ENCODE data around the gene UBL5.

Gene UBL5

DNA sequence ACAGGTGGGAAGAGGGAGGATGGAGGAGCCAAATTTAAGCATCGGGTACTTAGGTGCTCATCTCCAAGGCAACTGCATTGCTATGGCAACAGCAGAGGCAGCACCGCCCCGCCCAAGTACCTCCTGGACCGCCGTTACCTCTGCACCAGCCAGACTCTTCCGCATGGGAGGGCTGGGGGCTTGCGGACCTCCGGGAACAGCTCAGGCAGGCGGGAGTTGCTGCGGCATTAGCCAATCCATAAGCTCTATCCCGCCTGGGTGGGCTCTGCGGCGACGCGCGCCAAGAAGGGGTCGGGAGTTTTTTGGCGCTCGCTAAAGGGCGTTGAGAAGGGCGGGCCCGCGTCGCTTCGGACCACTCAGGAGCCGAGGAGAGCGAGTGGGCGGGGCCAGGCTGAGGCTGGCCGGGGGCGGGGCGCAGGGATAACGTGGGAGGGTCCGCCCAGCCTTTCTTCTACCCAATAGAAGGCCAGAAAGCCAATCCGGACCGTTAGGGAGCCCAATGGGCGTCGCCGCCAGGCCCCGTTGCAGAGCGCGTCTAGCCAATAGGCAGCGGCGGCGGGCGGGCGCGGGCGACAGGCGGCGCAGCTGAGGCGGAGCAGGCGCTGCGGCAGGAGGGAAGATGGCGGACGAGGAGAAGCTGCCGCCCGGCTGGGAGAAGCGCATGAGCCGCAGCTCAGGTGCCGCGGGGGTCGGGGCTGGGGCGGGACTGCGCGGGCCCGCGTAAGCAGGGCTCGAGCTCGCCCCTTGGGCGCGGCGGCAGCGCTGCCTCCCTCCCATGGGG is 7.2 kb downstream of the UBL5 start, which contains the start of gene PIN1:
PIN1 (plus strand) TSS at position 593 of the 781 bp plus-strand sequence; CDS start at position 620, 27 bp downstream.
- Histone ChIP-seq H2AK5ac (ENCODE audit: low read length, severe bottlenecking) (no peak within 1 kb of the TSS), H3K4me2 (ENCODE audit: low read length, poor library complexity, severe bottlenecking) (peak within 1 kb of the TSS; percentile 88), H2BK5ac (ENCODE audit: low read depth, low read length, poor library complexity, severe bottlenecking) (no peak within 1 kb of the TSS), H3K4ac (ENCODE audit: low read depth in 1 of 2, low read length in 2 of 2) (peak within 1 kb of the TSS; percentile 1 to 15), H4K91ac (ENCODE audit: low read length) (no peak within 1 kb of the TSS), H3K27me3 (ENCODE audit: control insufficient read depth in 1 of 2, insufficient read depth in 1 of 2, low read length in 2 of 2) (no peaks in the 10 kb centered on the region), H3K23ac (ENCODE audit: low read length in 2 of 2) (peak within 1 kb of the TSS in 1 of 2 experiments; percentile 31), H2BK12ac (ENCODE audit: low read length in 2 of 2) (peak within 1 kb of the TSS in 1 of 2 experiments; percentile 8), H2AFZ (ENCODE audit: low read depth, low read length) (peak within 1 kb of the TSS; percentile 68), H3K4me3 (ENCODE audit: insufficient read depth in 1 of 2, low read depth in 1 of 2, low read length in 2 of 2) (peak within 1 kb of the TSS; percentile 88 to 99), H3K79me1 (replicated peaks; ENCODE audit: low read length, poor library complexity, severe bottlenecking) (peaks cover 34% of the 10 kb centered on the region), H3K9ac (ENCODE audit: low read length) (peak within 1 kb of the TSS; percentile 93), H3K9me3 (ENCODE audit: control insufficient read depth, low read length) (no peaks in the 10 kb centered on the region), H3K14ac (ENCODE audit: low read length in 2 of 2) (no peak within 1 kb of the TSS), H3K27ac (ENCODE audit: low read length, poor library complexity, severe bottlenecking) (no peak within 1 kb of the TSS), H2BK120ac (ENCODE audit: low read depth, low read length) (peak within 1 kb of the TSS; percentile 66), H4K8ac (ENCODE audit: low read length) (peak within 1 kb of the TSS; percentile 35), H2BK15ac (ENCODE audit: low read depth, poor library complexity, severe bottlenecking) (no peak within 1 kb of the TSS), H3K36me3 (ENCODE audit: control insufficient read depth in 1 of 2, insufficient read depth in 2 of 2, low read depth in 1 of 2, low read length in 2 of 2) (peaks cover 30 to 33% of the 10 kb centered on the region in 2 experiments), H3K4me1 (ENCODE audit: control insufficient read depth, insufficient read depth, low read depth, low read length) (peaks cover 8% of the 10 kb centered on the region), H3K18ac (ENCODE audit: low read depth in 1 of 2, low read length in 2 of 2) (peak within 1 kb of the TSS; percentile 67 to 82)
- peak; percentile 99 for DNase-seq
- under 1% methylated on average over 61 of the region's 73 CpGs for WGBS

DNA sequence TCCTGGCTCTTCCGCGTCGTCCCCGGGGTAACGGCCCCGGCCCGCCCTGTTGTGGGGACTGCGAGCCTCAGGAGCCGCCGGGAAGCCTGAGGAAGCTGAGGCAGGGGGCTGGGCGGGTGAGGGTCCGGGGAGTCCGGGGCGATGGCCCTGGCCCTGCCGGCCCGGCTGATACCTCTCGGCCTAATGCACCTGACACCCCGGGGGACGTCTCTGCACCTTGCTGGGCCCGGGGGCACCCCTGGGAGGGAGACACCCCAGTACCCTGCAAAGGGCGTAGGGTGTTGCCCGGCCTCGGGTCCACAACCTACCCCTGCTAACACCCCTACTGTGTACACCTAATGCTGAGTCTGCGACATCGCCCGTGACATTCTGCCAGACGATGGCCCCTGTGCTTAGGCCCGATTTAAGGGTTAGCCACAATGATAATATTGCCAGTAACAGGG is 7.8 kb downstream of the UBL5 start:
- Histone ChIP-seq H4K91ac (ENCODE audit: low read length) (no peak overlapping the region), H3K36me3 (ENCODE audit: control insufficient read depth in 1 of 2, insufficient read depth in 2 of 2, low read depth in 1 of 2, low read length in 2 of 2) (peaks cover 29 to 33% of the 10 kb centered on the region in 2 experiments), H3K27me3 (ENCODE audit: control insufficient read depth in 1 of 2, insufficient read depth in 1 of 2, low read length in 2 of 2) (no peaks in the 10 kb centered on the region), H3K4me2 (ENCODE audit: low read length, poor library complexity, severe bottlenecking) (peak overlapping the region; percentile 49), H3K4me1 (ENCODE audit: control insufficient read depth, insufficient read depth, low read depth, low read length) (peaks cover 8% of the 10 kb centered on the region), H2BK120ac (ENCODE audit: low read depth, low read length) (peak overlapping the region; percentile 66), H3K4me3 (ENCODE audit: insufficient read depth in 1 of 2, low read depth in 1 of 2, low read length in 2 of 2) (peak overlapping the region; percentile 88 to 99), H3K27ac (ENCODE audit: low read length, poor library complexity, severe bottlenecking) (no peak overlapping the region), H3K23ac (ENCODE audit: low read length in 2 of 2) (peak overlapping the region in 1 of 2 experiments; percentile 31), H3K9me3 (ENCODE audit: control insufficient read depth, low read length) (no peaks in the 10 kb centered on the region), H3K18ac (ENCODE audit: low read depth in 1 of 2, low read length in 2 of 2) (peak overlapping the region; percentile 67 to 82), H2BK5ac (ENCODE audit: low read depth, low read length, poor library complexity, severe bottlenecking) (no peak overlapping the region), H2BK15ac (ENCODE audit: low read depth, poor library complexity, severe bottlenecking) (no peak overlapping the region), H3K4ac (ENCODE audit: low read depth in 1 of 2, low read length in 2 of 2) (peak overlapping the region; percentile 1 to 15), H2AFZ (ENCODE audit: low read depth, low read length) (peak overlapping the region; percentile 68), H4K8ac (ENCODE audit: low read length) (peak overlapping the region; percentile 35), H2AK5ac (ENCODE audit: low read length, severe bottlenecking) (no peak overlapping the region), H3K79me1 (replicated peaks; ENCODE audit: low read length, poor library complexity, severe bottlenecking) (peaks cover 35% of the 10 kb centered on the region), H2BK12ac (ENCODE audit: low read length in 2 of 2) (no peak overlapping the region), H3K14ac (ENCODE audit: low read length in 2 of 2) (no peak overlapping the region), H3K9ac (ENCODE audit: low read length) (peak overlapping the region; percentile 93)
- 4% methylated on average over 23 of the region's 28 CpGs for WGBS
- DNase-seq = no peak

DNA sequence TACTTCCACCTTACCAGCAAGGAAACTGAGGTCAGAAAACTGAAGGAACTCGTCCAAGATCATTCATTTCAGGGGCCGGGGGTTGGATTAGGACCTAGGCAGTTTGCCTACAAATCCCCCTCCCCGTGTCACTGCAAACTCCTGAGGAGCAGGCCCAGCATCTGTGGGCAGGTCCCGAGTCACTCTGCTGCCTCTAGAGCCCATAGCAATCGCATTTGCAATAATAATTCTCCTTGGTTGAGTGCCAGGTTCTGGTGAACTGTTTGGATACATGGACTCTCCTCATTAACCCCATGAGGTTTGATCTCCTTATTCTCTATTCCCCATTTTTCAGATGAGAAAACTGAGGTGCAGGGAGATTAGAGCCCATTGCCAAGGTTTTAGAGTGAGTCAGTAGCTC is 8.3 kb downstream of the UBL5 start:
- H3K4ac ChIP-seq (ENCODE audit: low read depth in 1 of 2, low read length in 2 of 2) = no peak overlapping the region
- no peak overlapping the region for H2BK12ac ChIP-seq (ENCODE audit: low read length in 2 of 2)
- H3K9me3 ChIP-seq (ENCODE audit: control insufficient read depth, low read length) = no peaks in the 10 kb centered on the region
- no peak overlapping the region for H2AK5ac ChIP-seq (ENCODE audit: low read length, severe bottlenecking)
- H3K27ac ChIP-seq (ENCODE audit: low read length, poor library complexity, severe bottlenecking) = no peak overlapping the region
- no peaks in the 10 kb centered on the region for H3K27me3 ChIP-seq (ENCODE audit: control insufficient read depth in 1 of 2, insufficient read depth in 1 of 2, low read length in 2 of 2)
- peaks cover 8% of the 10 kb centered on the region for H3K4me1 ChIP-seq (ENCODE audit: control insufficient read depth, insufficient read depth, low read depth, low read length)
- H2AFZ ChIP-seq (ENCODE audit: low read depth, low read length) = no peak overlapping the region
- peaks cover 37% of the 10 kb centered on the region for H3K79me1 ChIP-seq (replicated peaks; ENCODE audit: low read length, poor library complexity, severe bottlenecking)
- H2BK5ac ChIP-seq (ENCODE audit: low read depth, low read length, poor library complexity, severe bottlenecking) = no peak overlapping the region
- no peak overlapping the region for H4K8ac ChIP-seq (ENCODE audit: low read length)
- peak overlapping the region in 1 of 2 experiments; percentile 99 for H3K4me3 ChIP-seq (ENCODE audit: insufficient read depth in 1 of 2, low read depth in 1 of 2, low read length in 2 of 2)
- no peak overlapping the region for H3K18ac ChIP-seq (ENCODE audit: low read depth in 1 of 2, low read length in 2 of 2)
- peaks cover 29 to 36% of the 10 kb centered on the region in 2 experiments for H3K36me3 ChIP-seq (ENCODE audit: control insufficient read depth in 1 of 2, insufficient read depth in 2 of 2, low read depth in 1 of 2, low read length in 2 of 2)
- H3K14ac ChIP-seq (ENCODE audit: low read length in 2 of 2) = no peak overlapping the region
- H3K23ac ChIP-seq (ENCODE audit: low read length in 2 of 2) = no peak overlapping the region
- 35% methylated on average over 3 of the region's 5 CpGs for WGBS
- peak overlapping the region; percentile 93 for H3K9ac ChIP-seq (ENCODE audit: low read length)
- no peak overlapping the region for H4K91ac ChIP-seq (ENCODE audit: low read length)
- H2BK15ac ChIP-seq (ENCODE audit: low read depth, poor library complexity, severe bottlenecking) = no peak overlapping the region
- H3K4me2 ChIP-seq (ENCODE audit: low read length, poor library complexity, severe bottlenecking) = peak overlapping the region; percentile 49
- peak; percentile 44 for DNase-seq
- H2BK120ac ChIP-seq (ENCODE audit: low read depth, low read length) = no peak overlapping the region

DNA sequence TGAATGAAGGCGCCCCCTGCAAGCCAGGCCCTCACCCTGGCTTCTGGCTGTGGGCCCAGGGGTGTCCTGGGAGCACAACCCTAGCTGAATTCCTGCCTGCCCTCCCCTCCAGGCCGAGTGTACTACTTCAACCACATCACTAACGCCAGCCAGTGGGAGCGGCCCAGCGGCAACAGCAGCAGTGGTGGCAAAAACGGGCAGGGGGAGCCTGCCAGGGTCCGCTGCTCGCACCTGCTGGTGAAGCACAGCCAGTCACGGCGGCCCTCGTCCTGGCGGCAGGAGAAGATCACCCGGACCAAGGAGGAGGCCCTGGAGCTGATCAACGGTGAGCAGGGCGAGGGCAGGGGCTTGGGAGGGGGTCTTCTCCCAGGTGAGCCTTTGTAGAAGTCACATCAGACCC is 10.6 kb downstream of the UBL5 start:
- Histone ChIP-seq H4K8ac (ENCODE audit: low read length) (no peak overlapping the region), H2BK5ac (ENCODE audit: low read depth, low read length, poor library complexity, severe bottlenecking) (no peak overlapping the region), H3K18ac (ENCODE audit: low read depth in 1 of 2, low read length in 2 of 2) (no peak overlapping the region), H2BK120ac (ENCODE audit: low read depth, low read length) (no peak overlapping the region), H4K91ac (ENCODE audit: low read length) (no peak overlapping the region), H2AFZ (ENCODE audit: low read depth, low read length) (no peak overlapping the region), H3K23ac (ENCODE audit: low read length in 2 of 2) (peak overlapping the region in 1 of 2 experiments; percentile 46), H2BK12ac (ENCODE audit: low read length in 2 of 2) (no peak overlapping the region), H3K4ac (ENCODE audit: low read depth in 1 of 2, low read length in 2 of 2) (no peak overlapping the region), H3K4me2 (ENCODE audit: low read length, poor library complexity, severe bottlenecking) (no peak overlapping the region), H3K9me3 (ENCODE audit: control insufficient read depth, low read length) (no peaks in the 10 kb centered on the region), H3K36me3 (ENCODE audit: control insufficient read depth in 1 of 2, insufficient read depth in 2 of 2, low read depth in 1 of 2, low read length in 2 of 2) (peaks cover 48 to 55% of the 10 kb centered on the region in 2 experiments), H3K4me1 (ENCODE audit: control insufficient read depth, insufficient read depth, low read depth, low read length) (peaks cover 10% of the 10 kb centered on the region), H3K9ac (ENCODE audit: low read length) (no peak overlapping the region), H3K14ac (ENCODE audit: low read length in 2 of 2) (no peak overlapping the region), H3K27ac (ENCODE audit: low read length, poor library complexity, severe bottlenecking) (no peak overlapping the region), H3K79me1 (replicated peaks; ENCODE audit: low read length, poor library complexity, severe bottlenecking) (peaks cover 54% of the 10 kb centered on the region), H3K27me3 (ENCODE audit: control insufficient read depth in 1 of 2, insufficient read depth in 1 of 2, low read length in 2 of 2) (no peaks in the 10 kb centered on the region), H3K4me3 (ENCODE audit: insufficient read depth in 1 of 2, low read depth in 1 of 2, low read length in 2 of 2) (no peak overlapping the region), H2BK15ac (ENCODE audit: low read depth, poor library complexity, severe bottlenecking) (no peak overlapping the region), H2AK5ac (ENCODE audit: low read length, severe bottlenecking) (no peak overlapping the region)
- over 99% methylated on average over 15 of the region's 15 CpGs for WGBS
- DNase-seq = no peak
